ENCODE measurements around the gene DHCR24. TPM values are rescaled to one million over a fixed set of nuclear protein-coding genes. Genes with fewer than 3 reads are reported as not detected.

The DHCR24 gene
- total RNA-seq, 1 donor from 2014 or later: 96.4 TPM

- H3K27ac Mint-ChIP-seq: no peak overlapping the region
- H3K9me3 Mint-ChIP-seq: no peaks in the 10 kb centered on the region
- H3K4me1 Mint-ChIP-seq: peaks cover 1% of the 10 kb centered on the region
- no peak for DNase-seq (ENCODE audit: low spot score in 2 of 2, unreplicated experiment in 2 of 2)
- peaks cover 46% of the 10 kb centered on the region for H3K36me3 Mint-ChIP-seq
- H3K27me3 Mint-ChIP-seq (ENCODE audit: low read depth): no peaks in the 10 kb centered on the region
- no peak overlapping the region for H3K4me3 Mint-ChIP-seq
- TF ChIP-seq, protein P1, sequence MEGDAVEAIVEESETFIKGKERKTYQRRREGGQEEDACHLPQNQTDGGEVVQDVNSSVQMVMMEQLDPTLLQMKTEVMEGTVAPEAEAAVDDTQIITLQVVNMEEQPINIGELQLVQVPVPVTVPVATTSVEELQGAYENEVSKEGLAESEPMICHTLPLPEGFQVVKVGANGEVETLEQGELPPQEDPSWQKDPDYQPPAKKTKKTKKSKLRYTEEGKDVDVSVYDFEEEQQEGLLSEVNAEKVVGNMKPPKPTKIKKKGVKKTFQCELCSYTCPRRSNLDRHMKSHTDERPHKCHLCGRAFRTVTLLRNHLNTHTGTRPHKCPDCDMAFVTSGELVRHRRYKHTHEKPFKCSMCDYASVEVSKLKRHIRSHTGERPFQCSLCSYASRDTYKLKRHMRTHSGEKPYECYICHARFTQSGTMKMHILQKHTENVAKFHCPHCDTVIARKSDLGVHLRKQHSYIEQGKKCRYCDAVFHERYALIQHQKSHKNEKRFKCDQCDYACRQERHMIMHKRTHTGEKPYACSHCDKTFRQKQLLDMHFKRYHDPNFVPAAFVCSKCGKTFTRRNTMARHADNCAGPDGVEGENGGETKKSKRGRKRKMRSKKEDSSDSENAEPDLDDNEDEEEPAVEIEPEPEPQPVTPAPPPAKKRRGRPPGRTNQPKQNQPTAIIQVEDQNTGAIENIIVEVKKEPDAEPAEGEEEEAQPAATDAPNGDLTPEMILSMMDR (IDR thresholded peaks at IDR 0.05; ENCODE audit: unreplicated experiment): no peak
Measured at GRCh38 chr1:54866801-54867716, 19.9 kb downstream of the DHCR24 start.

GRCh38 chr1:54865238-54866073 is 21.5 kb downstream of the DHCR24 start:
- Mint-ChIP-seq H3K27me3 (ENCODE audit: low read depth) (no peaks in the 10 kb centered on the region), H3K27ac (no peak overlapping the region), H3K4me3 (no peak overlapping the region), H3K4me1 (peaks cover 11% of the 10 kb centered on the region), H3K9me3 (no peaks in the 10 kb centered on the region), H3K36me3 (peaks cover 49% of the 10 kb centered on the region)
- TF ChIP-seq, protein P1 (IDR thresholded peaks at IDR 0.05; ENCODE audit: unreplicated experiment): no peak
- no peak for DNase-seq (ENCODE audit: low spot score in 2 of 2, unreplicated experiment in 2 of 2)

DNA sequence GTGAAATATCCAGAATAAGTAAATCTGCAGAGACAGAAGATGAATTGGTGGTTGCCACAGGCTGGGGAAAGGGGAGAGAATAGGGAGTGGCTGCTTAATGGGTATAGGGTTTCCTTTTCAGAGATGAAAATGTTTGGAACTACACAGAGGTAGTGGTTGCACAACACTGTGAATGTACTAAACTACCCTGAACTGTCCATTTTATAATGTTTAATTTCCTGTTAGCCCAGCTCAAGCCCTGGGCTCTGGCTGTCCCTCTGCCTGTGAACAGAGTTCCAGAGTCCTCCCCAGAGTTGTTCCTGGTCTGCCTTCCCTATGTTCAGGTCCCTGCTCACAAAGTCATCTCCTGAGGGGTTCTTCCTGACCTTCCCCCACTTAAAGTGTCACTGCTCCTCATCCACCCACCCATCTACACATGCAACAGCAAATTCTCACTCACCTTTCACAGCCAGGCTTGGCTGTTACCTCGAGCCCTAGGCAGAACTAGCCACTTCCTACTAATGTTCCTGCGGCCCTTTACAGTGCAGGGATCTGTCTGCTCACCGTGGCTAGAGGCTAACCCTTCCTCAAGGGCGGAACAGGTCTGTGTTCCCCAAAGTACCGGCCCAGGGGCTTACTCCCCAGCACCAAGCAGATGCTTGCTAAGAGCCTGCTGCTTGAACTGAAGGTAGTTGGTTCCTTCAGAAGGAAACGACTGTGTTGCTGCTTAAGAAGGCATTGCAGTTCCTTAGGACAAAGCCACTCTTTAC is 22.4 kb downstream of the DHCR24 start:
- H3K4me3 Mint-ChIP-seq: no peak overlapping the region
- DNase-seq (ENCODE audit: low spot score in 2 of 2, unreplicated experiment in 2 of 2): no peak
- H3K9me3 Mint-ChIP-seq: no peaks in the 10 kb centered on the region
- H3K36me3 Mint-ChIP-seq: peaks cover 55% of the 10 kb centered on the region
- no peak overlapping the region for H3K27ac Mint-ChIP-seq
- TF ChIP-seq, protein P1 (IDR thresholded peaks at IDR 0.05; ENCODE audit: unreplicated experiment): no peak
- H3K4me1 Mint-ChIP-seq: peaks cover 11% of the 10 kb centered on the region
- no peaks in the 10 kb centered on the region for H3K27me3 Mint-ChIP-seq (ENCODE audit: low read depth)

GRCh38 chr1:54863267-54863665 is 23.7 kb downstream of the DHCR24 start:
- no peaks in the 10 kb centered on the region for H3K27me3 Mint-ChIP-seq (ENCODE audit: low read depth)
- DNase-seq (ENCODE audit: low spot score in 2 of 2, unreplicated experiment in 2 of 2): no peak
- no peak overlapping the region for H3K27ac Mint-ChIP-seq
- H3K9me3 Mint-ChIP-seq: no peaks in the 10 kb centered on the region
- peaks cover 48% of the 10 kb centered on the region for H3K36me3 Mint-ChIP-seq
- H3K4me3 Mint-ChIP-seq: no peak overlapping the region
- TF ChIP-seq, protein P1 (IDR thresholded peaks at IDR 0.05; ENCODE audit: unreplicated experiment): no peak
- H3K4me1 Mint-ChIP-seq: peaks cover 11% of the 10 kb centered on the region

DNA sequence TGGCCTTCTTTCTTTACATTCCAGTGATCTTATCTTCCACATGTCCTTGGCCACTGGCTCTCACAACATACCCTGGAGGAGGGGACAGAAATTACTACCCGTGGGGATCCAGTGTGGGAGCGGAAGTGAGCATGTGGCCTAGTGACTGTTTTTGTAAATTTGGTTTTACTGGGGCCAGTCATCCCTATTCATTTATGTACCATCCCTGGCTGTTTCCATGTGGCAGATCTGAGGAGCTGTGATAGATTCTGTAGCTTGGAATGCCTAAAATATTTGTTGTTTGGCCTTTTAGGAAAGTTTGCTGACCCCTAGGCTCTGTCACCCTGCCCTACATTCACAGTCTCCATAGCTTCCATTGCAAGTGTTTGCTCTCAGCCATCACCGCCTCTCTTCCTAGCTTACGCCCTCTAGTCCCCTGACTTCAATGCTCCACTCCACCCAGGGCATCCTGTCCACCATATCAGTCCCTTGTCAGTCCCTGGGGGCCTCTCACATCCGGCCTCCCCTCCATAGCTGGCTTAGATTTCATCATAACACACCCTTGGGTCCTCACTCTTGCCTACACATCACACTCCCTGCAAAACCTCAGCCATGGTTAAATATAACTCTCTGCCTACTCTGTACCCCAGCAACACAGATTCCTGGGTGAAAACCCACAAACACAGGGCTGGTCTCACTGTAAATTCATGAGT is 25.8 kb downstream of the DHCR24 start:
- H3K27ac Mint-ChIP-seq: peak overlapping the region; percentile 16
- TF ChIP-seq, protein P1 (IDR thresholded peaks at IDR 0.05; ENCODE audit: unreplicated experiment): no peak
- peaks cover 11% of the 10 kb centered on the region for H3K4me1 Mint-ChIP-seq
- no peak for DNase-seq (ENCODE audit: low spot score in 2 of 2, unreplicated experiment in 2 of 2)
- H3K4me3 Mint-ChIP-seq: no peak overlapping the region
- peaks cover 53% of the 10 kb centered on the region for H3K36me3 Mint-ChIP-seq
- no peaks in the 10 kb centered on the region for H3K9me3 Mint-ChIP-seq
- H3K27me3 Mint-ChIP-seq (ENCODE audit: low read depth): no peaks in the 10 kb centered on the region
